DOHH2 (cell line): Measurements from ENCODE around the gene EHMT1.

Source experiments
- H3F3A ChIP-seq: fragments of 200-600 bp; sonication (generic), shearing (Covaris generic); 2 replicates; pipeline ENCODE4 v1.6.0; 2016; ENCODE audit warnings: antibody characterized with exemption, mild to moderate bottlenecking; ENCODE audit not compliant: control insufficient read depth, insufficient read depth
- H3K27ac ChIP-seq: fragments of 200-600 bp; sonication (generic); 2 replicates; pipeline ENCODE4 v1.5.1; 2014; ENCODE audit warnings: low read depth, mild to moderate bottlenecking, low read length, moderate library complexity
- H3K27me3 ChIP-seq: fragments of 200-600 bp; sonication (generic); 2 replicates; pipeline ENCODE4 v1.6.1; 2014; ENCODE audit warnings: mild to moderate bottlenecking, low read length, mixed read lengths; ENCODE audit not compliant: control insufficient read depth
- H3K36me3 ChIP-seq: fragments of 200-600 bp; sonication (generic); 2 replicates; pipeline ENCODE4 v1.6.1; 2014; ENCODE audit warnings: mild to moderate bottlenecking, low read length, moderate library complexity, mixed read lengths; ENCODE audit not compliant: control insufficient read depth
- H3K4me1 ChIP-seq: fragments of 200-600 bp; sonication (generic); 2 replicates; pipeline ENCODE4 v1.6.1; 2014; ENCODE audit warnings: mild to moderate bottlenecking, low read length, mixed read lengths; ENCODE audit not compliant: control insufficient read depth
- H3K4me2 ChIP-seq: fragments of 200-600 bp; sonication (generic); 2 replicates; pipeline ENCODE4 v1.6.0; 2014; ENCODE audit warnings: mild to moderate bottlenecking, low read length, moderate library complexity
- H3K4me3 ChIP-seq: fragments of 200-600 bp; sonication (generic); 2 replicates; pipeline ENCODE4 v1.5.1; 2014; ENCODE audit warnings: mild to moderate bottlenecking, low read length, mixed read lengths
- H3K79me2 ChIP-seq: fragments of 200-600 bp; sonication (generic); 2 replicates; pipeline ENCODE4 v1.6.1; 2014; ENCODE audit warnings: mild to moderate bottlenecking, low read length, mixed read lengths; ENCODE audit not compliant: control insufficient read depth
- H3K9me2 ChIP-seq: fragments of 200-600 bp; sonication (generic); replicated peaks from 2 replicates; pipeline ENCODE4 v1.6.1; 2014; ENCODE audit warnings: mild to moderate bottlenecking, low read length, mixed read lengths; ENCODE audit not compliant: control insufficient read depth
- H3K9me3 ChIP-seq: fragments of 200-600 bp; sonication (generic); 2 replicates; pipeline ENCODE4 v1.6.1; 2014; ENCODE audit warnings: antibody characterized with exemption, low read length, mixed read lengths; ENCODE audit not compliant: control insufficient read depth, insufficient read depth
- H4K20me1 ChIP-seq: fragments of 200-600 bp; sonication (generic); 2 replicates; pipeline ENCODE4 v1.6.0; 2014; ENCODE audit warnings: low read depth, mild to moderate bottlenecking, antibody characterized with exemption, low read length, moderate library complexity; ENCODE audit not compliant: control insufficient read depth, insufficient read depth
- CTCF ChIP-seq: fragments of 200-600 bp; sonication (generic); IDR thresholded peaks from one replicate; pipeline ENCODE4 v1.5.1; 2014; ENCODE audit warnings: antibody characterized with exemption, mild to moderate bottlenecking, low read depth, low read length; ENCODE audit not compliant: poor library complexity, severe bottlenecking
- EZH2phosphoT487 ChIP-seq: fragments of 200-600 bp; sonication (generic); IDR thresholded peaks from 2 replicates; pipeline ENCODE4 v1.6.1; 2017; ENCODE audit warnings: borderline replicate concordance, mild to moderate bottlenecking, antibody characterized with exemption, low read length, moderate library complexity, mixed read lengths

Gene EHMT1

DNA sequence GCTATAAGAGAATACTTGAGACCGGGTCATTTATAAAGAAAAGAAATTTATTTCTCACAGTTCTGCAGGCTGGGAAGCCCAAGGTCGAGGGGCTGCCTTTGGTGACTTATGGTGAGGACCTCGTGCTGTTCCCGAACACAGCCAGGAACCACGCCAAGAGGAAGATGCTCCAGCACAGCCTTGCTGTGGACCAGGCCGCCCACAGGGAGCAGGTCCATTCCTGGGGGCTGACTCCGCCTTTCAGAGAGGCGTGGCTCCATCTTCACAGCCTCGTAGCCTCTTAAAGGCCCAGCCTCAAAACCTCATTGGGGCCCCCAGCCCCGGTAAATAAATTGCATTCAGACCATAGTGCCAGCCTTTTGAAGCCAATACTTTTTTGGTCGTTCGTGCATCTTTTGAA is 165.2 kb downstream of the EHMT1 start:
- TF ChIP-seq CTCF (no peak), EZH2phosphoT487 (no peak)
- Histone ChIP-seq H3K4me2 (no peak overlapping the region), H3K4me3 (no peak overlapping the region), H3F3A (no peaks in the 10 kb centered on the region), H3K27ac (no peak overlapping the region), H3K79me2 (peaks cover 30% of the 10 kb centered on the region), H4K20me1 (peaks cover 3% of the 10 kb centered on the region; the same call in 1 of the 2 replicates), H3K27me3 (no peaks in the 10 kb centered on the region), H3K9me2 (no peaks in the 10 kb centered on the region), H3K36me3 (peaks cover 94% of the 10 kb centered on the region), H3K4me1 (no peaks in the 10 kb centered on the region), H3K9me3 (no peaks in the 10 kb centered on the region)

GRCh38 chr9:137784641-137785513 is 166.1 kb downstream of the EHMT1 start:
- Histone ChIP-seq H3K4me2 (no peak overlapping the region), H3K4me1 (no peaks in the 10 kb centered on the region), H3K4me3 (no peak overlapping the region), H3K36me3 (peaks cover 92% of the 10 kb centered on the region), H3K27ac (no peak overlapping the region), H4K20me1 (peaks cover 3% of the 10 kb centered on the region; the same call in 1 of the 2 replicates), H3K27me3 (no peaks in the 10 kb centered on the region), H3K9me3 (no peaks in the 10 kb centered on the region), H3K9me2 (no peaks in the 10 kb centered on the region), H3K79me2 (peaks cover 30% of the 10 kb centered on the region), H3F3A (no peaks in the 10 kb centered on the region)
- TF ChIP-seq CTCF (no peak), EZH2phosphoT487 (no peak)

- Histone ChIP-seq H3K4me2 (no peak overlapping the region), H3K4me3 (no peak overlapping the region), H3K4me1 (no peaks in the 10 kb centered on the region), H3K9me2 (no peaks in the 10 kb centered on the region), H3K27me3 (no peaks in the 10 kb centered on the region), H3K9me3 (no peaks in the 10 kb centered on the region), H4K20me1 (peaks cover 3% of the 10 kb centered on the region; the same call in 1 of the 2 replicates), H3K27ac (no peak overlapping the region), H3F3A (no peaks in the 10 kb centered on the region), H3K36me3 (peaks cover 97% of the 10 kb centered on the region), H3K79me2 (peaks cover 30% of the 10 kb centered on the region)
- TF ChIP-seq CTCF (no peak), EZH2phosphoT487 (no peak)
Observed at GRCh38 chr9:137785704-137786161, 166.9 kb downstream of the EHMT1 start.
